NCI-H2196 treated with DMSO at 0.1 percent for 48 hours (cell line): Measurements from ENCODE around the gene ESRRB.
"Not testable (repeated sequence)": the region's sequence is repeated elsewhere in the genome, so short reads cannot be mapped to it uniquely, and the experiment has no call there.

Experiments
- DNase-seq: peaks from one replicate; lab custom pipeline; 2025; ENCODE audit not compliant: unreplicated experiment; lab: John Stamatoyannopoulos, UW

The ESRRB gene

DNA sequence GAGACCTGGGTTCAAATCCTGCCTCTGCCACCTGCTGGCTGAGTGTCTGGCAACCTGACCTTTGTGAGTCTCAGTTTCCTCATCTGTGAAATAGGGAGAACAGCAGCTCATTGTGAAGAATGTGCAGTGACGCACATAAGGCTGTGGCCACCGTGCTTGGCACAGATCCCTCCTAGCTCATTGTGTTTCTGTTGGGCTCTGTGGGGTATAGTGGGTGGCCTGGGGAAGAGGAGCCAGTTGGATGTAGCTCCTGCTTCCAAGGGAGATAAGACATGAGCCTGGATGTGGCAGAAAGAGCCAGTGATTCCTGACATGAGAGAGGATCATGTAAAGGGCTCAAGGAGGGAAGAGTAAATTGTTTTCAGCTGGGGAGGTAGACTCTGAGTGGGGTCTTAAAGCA is 120.0 kb downstream of the ESRRB start:
- DNase-seq: no peak

DNA sequence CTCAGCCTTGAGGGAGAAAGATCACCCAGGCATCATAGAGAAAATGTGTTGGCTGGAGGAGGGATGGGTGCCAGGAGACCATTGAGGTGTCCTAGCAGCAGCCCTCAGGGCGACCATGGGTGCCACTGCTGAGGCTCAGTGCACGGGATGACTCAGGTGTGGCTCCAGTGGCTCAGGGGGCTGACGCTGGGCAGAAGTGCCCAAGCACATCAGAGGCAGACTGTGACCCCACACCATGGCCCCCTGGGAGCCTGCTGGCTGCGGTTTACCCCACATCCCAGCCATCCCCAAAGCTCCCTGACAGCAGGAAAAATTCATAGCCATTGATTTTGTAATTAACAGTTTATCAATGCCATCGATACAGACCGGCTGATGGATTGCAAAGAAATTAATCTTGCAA is 120.7 kb downstream of the ESRRB start:
- no peak for DNase-seq

DNA sequence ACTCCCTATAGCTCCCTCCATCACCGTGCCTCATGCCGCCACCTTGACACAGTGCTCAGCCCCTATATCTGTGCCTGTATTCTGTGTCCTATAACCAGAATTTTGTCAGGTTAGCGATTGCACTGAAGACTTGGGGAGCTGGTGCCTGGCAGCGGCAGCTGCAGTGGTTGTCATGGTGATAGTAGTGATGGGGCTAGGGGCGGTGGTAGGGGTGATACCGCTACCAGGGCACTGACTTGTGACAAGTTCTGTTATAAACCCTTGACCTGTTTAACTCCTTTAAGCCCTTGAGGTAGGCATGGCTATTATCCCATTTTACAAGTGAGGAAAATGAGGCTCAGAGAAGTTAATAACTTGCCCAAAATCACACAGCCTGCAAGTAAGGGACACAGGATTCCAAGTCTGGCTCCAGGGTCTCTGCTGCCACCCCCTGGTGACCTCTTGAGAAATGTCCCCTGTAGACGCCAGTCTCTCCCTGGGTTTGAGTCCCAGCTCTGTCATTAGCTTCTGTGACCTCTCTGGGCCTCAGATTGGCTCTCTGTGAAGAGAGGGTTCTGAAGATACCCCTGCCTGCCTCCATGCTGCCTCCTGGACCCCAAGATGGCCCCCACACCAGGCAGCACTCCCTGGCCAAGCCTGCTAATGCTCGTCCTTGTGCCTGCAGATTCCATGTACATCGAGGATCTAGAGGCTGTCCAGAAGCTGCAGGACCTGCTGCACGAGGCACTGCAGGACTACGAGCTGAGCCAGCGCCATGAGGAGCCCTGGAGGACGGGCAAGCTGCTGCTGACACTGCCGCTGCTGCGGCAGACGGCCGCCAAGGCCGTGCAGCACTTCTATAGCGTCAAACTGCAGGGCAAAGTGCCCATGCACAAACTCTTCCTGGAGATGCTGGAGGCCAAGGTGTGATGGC is 121.9 kb downstream of the ESRRB start:
- DNase-seq: no peak

DNA sequence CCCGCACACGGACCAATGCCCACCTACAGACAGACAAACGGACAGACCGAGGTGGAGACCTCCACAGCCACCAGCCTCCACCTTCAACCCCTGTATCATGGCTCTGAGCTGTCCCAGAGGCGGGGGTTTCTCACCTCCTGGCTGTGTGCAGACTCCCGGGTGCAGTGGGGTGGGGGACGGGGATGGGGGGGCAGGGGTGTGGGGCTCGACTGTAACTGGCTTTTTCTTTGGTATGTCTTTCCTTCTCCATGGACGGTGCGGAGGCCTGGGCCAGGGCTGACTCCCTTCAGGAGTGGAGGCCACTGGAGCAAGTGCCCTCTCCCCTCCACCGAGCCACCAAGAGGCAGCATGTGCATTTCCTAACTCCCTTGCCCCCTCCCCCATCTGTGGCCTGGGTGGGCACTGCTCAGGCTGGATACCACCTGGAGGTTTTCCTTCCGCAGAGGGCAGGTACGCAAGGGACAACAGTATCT is 122.6 kb downstream of the ESRRB start:
- no peak for DNase-seq

DNA sequence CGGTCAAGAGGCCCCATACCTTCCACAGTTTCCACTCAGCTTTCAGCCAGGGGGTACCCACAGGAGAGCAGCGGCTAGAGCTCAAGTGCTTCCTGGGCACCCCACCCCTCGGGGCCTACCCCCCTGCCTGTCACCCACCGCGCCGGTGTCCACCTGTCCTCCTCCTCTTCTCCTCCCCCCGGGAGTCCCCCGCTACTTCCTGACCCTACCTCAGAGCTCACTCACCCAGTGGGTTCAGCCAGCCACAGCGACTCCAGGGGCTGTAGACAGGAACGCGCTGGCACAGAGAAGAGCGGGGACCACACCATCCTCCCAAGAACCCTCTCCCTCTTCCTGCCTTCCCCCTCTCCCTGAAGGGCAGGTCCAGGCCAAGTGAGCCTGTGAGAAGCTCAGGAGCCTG is 123.0 kb downstream of the ESRRB start:
- DNase-seq: no peak

DNA sequence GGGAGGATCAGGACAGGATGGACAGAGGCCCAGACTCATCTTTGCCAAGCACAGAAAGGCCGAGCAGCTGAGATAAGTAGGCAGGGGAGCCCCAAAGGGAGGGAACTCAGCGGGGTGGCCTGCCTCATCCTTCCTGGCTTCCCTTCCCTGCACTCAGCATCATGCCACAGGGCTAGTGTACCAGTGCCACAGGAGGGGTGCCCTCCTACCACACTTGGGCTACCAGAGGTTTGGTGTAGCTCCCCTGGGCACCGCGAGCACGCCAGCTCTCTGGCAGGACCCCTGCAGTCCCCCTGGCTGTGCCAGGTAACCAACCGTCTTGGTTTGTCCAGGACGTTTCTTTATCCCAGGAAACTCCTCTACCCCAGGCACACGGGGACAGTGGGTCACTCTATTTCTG is 123.5 kb downstream of the ESRRB start:
- DNase-seq: no peak

DNA sequence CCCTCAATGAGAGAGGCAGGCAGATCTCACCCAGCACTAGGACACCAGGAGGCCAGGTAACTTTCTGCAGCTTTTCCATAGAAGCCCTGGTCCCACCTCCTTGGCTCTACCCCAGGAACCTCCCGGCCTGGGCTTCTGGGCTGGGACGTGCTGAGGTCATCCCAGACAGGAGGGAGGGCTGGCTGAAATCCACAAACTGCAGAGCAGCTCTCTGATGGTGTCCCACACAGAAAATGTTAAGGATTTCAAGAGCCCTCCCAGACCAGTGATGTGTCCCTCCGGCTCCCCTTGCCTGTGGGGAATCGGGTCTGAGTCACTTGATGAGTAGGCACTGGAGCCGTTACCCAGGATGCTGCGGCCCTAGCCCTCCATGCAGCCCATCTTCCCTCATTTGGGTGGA is 124.1 kb downstream of the ESRRB start:
- no peak for DNase-seq

DNA sequence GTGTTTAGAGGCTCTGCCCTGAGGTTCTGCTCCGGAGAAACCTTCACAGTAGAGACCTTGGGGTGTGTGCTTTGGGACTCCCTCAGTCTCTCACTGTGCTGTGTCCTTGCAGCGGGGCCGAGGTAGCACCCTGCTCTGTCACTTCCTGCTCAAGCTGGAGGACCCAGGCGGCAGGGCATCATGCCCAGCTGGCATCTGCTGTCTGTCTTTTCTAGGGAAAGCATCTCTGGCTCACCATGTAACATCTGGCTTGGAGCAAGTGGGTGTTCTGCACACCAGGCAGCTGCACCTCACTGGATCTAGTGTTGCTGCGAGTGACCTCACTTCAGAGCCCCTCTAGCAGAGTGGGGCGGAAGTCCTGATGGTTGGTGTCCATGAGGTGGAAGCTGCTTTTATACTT is 124.5 kb downstream of the ESRRB start:
- DNase-seq: no peak

DNA sequence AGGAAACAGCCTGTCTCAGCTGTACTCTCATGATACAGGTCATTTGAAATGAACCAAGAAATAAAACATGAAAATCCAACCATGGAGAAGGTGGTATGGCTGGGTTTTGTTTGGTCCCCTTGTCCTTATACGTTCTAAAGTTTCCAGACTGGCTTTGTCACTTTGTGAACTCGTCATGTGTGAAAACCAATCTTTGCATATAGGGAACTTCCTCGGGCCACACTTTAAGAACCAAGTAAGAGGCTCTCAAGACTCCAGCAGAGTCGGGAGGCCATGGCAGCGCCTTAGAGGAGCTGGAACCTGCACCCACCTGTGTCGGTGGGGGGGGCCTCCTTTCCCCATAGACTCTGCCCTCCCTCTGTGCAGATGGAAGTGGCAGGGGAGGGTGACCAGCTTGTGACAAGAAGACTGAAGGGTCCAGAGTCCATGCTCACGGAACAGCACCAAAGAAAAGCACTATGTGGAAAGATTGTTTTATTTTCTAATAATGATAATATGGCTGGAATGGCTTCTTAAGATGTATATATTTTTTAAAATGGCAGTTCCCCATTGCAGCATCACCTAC is 125.3 kb downstream of the ESRRB start:
- no peak for DNase-seq

DNA sequence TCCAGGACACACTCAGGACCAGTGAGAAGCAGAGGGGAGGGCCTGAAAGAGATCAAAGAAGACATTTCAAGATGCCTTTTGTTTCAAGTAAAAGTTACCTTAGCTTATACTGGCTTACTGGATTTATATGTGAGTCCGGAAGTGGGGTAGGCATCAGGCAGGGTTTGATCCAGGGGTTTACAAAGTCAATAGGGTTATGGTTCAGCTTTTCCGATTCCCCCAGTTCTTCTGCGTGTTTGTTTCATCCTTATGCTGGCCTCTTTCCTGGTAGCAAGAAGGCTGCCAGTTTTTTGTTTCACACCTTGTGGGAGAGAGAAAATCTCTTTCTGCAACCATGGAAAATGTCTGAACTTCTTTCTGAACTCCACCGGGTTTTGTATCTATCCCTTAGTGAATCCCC is 126.3 kb downstream of the ESRRB start:
- DNase-seq: no peak

DNA sequence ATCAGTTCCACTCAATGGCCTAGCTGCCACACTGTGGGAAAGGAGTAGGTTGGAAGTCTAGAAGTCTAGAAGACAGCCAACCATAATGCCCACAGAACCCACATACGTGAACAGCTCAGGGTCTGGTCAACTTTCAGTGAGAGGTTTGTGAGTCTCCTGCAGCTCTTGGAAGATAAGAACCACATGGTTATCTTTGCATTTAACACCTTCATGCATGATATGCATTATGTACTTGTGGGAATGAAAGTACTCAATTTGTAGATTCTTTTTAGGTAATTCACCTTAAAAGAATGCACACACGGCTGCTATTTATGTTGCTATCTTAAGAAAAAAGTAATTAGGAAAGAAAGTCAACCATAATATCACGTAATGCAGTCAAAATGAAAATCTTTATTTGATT is 126.7 kb downstream of the ESRRB start:
- no peak for DNase-seq

DNA sequence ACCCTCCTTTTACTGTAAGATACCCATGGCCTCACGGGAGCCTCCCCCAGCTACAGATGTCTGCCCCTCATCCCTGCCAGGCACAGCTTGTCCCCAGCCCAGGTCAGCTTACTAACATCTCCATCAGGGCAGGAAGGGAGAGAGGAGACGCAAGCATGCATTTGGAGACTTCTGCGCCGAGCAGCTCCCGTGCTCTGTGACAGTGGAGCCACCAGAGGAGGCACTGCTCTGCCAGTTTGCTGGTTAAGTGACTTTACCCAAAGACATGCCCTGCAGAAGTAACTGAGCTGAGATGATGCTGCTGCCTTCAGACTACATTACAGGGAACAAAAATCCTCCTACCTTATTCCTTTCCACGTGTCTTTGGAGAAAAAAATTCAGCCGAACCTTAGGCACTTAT is 133.4 kb downstream of the ESRRB start:
- DNase-seq: no peak

DNA sequence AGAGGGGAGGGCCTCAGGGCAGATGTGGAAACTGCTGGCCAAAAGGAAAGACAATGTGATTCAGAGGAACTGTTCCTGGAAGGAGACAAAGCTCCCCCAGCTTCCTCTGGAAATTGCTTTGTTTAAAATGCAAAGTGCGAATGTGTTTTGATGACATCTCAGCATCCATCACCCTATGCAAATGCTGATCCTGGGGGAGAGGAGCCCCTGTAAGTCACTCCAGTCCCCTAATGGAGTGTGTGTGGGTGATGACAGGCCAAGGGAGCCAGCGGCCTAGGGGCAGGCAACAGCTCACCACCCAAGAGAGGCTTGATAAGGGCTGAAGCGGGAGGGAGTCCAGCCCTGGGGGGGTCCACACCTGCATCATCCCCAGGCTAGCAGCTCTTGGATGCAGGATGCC is 134.2 kb downstream of the ESRRB start:
- DNase-seq: no peak

DNA sequence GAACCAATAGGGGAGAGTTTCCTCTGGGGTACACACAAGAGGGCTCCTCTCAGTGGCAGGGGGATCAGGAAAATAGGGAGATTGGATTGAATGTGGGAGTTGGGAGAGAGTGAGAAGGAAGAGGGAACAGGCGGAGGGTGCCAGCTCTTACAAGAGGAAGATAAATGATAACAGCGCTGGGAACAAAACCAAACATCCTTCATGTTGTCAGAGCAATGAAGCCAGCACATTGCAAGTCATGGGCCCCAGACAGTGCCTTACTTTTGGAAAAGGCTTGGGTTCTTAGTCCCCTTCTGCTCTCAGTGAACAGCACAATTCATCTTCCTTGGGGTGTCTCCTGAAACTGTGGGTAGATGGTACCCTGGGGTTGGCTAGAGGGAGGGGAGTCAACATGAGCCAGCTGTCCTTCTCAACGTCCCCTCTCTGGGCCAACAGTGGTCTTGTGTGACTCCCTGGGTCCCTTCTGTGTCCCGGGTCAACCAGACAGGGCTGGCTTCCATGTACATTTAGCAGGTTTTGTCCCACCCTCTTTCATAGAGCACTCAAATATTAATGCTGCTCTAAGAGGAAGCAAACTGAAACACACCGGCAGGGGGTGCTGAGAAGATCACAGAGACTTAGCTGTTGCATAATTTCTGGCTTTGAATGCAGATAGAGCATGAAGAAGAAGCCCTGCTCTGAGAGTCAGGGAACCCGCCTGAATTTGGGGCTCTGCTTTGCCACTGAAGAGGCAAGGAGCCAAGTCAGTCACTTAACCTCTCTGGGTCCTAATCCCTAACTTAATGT is 138.5 kb downstream of the ESRRB start:
- no peak for DNase-seq

DNA sequence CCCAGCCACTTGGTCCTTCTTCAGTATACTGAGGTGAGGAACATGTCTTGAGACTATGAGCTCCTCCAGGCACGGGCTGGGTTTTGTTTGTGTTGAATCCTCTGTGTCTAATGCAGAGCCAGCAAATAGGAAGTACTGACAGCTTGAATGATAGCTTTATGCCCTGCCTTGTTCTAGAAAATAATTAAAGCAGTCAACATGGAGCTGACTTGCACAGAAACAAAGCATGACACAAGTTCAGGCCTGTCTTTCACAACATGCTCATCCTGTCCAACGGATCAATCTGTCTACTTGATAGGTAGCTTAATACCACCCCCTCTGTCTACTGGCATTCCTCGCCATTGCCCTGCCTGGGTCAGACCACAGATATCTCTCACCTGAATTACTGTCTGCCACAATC is 140.9 kb downstream of the ESRRB start:
- no peak for DNase-seq

DNA sequence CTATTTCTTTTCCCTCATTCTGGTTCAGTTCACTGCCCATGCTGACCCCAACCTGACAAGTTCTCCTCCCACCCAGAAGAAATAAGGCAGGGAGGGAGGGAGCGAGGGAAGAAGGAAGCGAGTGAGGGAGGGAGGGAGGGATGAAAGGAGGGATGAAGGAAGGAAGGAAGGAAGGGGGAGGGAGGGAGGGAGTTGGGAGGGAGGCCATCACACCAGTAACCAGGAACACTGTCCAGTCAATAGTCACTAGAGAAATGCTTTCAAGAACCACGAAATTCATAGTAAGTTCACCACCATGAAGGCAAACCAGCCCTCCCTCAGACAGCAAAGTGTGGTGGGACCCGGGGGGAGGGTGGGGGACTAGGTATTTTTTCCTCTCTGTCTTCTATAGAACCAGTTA is 142.4 kb downstream of the ESRRB start:
- no peak for DNase-seq

DNA sequence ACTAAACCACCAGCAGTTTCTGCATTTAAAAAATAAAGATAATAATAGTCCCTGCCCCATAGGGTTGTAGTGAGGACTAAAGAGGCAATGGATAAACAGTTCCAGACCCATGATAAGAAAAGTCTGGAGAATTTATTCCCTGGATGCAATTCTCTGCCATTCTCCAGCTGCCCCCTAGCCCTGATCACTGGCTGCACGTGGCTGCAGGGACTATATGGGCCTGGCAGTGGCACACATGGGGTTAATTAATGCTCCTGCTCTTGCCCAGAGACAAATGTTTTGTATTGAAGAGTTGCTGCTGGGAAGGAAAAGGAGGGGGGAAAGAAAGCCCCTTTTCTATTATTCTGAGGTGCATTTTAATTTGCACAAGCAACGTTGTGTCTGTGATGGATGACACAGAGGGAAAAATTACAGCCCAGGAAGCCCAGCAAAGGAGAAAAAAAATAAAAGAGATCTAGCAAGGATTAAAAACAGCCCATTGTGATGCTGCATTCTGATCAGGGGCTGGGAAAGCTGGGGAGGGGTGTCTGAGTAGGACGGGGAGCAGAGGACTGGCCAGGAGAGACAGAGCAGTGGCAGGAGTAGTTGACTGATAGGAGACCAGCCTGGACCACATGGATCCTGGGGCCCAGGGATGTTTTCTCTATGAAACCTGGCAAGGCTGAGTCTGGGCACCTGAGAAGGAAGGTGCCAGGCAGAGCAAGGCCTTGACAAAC is 149.3 kb downstream of the ESRRB start:
- DNase-seq: no peak

DNA sequence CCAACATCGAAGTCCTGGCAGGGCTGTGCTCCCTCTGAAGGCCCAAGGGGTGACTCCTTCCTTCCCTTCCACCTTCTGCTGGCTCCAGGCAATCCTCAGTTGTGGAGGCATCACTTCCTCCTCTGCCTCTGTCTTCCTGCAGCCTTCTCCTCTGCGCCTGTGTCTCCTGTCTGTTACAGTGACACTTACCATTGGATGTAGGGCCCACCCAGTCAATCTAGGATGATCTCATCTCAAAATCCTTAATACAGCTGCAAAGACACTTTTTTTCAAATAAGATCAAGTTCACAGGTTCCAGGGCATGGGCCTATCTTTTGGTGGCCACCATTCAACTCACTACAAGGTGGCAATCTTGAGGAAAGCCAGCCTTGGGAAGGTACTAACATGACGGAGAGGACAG is 155.1 kb downstream of the ESRRB start:
- no peak for DNase-seq

DNA sequence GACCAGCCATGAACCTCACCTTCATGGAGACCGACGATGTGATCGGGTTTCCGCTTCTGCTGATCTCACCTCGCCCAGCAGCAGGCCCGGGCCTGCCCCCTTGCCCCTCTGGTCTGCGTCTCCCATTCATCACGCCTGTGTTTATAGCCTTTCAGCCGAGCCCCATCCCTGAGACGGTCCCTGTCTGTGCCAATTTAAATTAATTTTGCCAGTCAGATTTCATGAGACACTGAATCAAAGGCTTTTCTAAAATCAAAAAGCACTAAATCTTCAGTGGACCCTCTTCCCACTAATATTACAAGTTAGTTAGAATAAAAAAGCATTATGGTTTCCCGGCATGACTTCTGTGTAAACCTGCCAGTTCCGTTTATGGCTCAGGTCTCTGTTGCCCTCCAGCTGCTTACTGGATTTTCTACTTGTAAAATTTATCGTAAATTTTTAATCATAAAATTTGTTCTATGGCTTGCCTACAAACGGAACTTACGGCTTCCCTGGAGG is 155.9 kb downstream of the ESRRB start:
- no peak for DNase-seq

DNA sequence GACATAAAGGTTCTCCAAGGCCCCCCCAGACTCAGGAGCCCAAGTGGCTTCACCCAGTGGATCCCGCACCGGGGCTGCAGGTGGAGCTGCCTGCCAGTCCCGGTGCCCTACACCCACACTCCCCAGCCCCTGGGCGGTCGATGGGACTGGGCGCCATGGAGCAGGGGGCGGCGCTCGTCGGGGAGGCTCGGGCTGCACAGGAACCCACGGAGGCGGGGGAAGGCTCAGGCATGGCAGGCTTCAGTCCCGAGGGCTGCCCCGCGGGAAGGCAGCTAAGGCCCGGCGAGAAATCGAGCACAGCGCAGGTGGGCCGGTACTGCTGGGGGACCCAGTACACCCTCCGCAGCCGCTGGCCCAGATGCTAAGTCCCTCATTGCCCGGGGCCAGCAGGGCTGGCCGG is 160.7 kb downstream of the ESRRB start:
- DNase-seq: not testable (repeated sequence)
